GM12878 (cell line): ENCODE results near the gene FAM24B. TPM values are rescaled to one million over a fixed set of nuclear protein-coding genes. Genes with fewer than 3 reads are reported as not detected.
"Not testable (repeated sequence)": the region's sequence is repeated elsewhere in the genome, so short reads cannot be mapped to it uniquely, and the experiment has no call there.

Experiments used
- ATAC-seq: fragments of 200-7000 bp; cut with Tn5 transposase; 3 replicates; pipeline ENCODE4 v1.9.1; 2020; ENCODE audit warnings: mild to moderate bottlenecking, moderate library complexity
- BruUV-seq: library from RNA; stranded (reverse); fragments of 400-500 nt; replicated peaks from 2 replicates; lab custom pipeline; 2021; lab: Mats Ljungman, UMichigan
- CTCF ChIA-PET: fragments of 300-600 bp; sonication (Branson Sonifier 250); formaldehyde crosslinking; extraction: SDS; loops from one replicate; lab custom pipeline; 2021; ENCODE audit warnings: inconsistent platforms; lab: Yijun Ruan, JAX
- POLR2A ChIA-PET: fragments of 350-600 bp; formaldehyde crosslinking; extraction: SDS; loops from one replicate; lab custom pipeline; 2021; ENCODE audit warnings: inconsistent platforms; lab: Charles Lee
- RAD21 ChIA-PET: fragments of 300-600 bp; sonication (Branson Sonifier 250); formaldehyde crosslinking; loops from one replicate; lab custom pipeline; 2023; ENCODE audit warnings: antibody characterized with exemption; ENCODE audit not compliant: unreplicated experiment; lab: Charles Lee
- SMC1A ChIA-PET: fragments of 300-600 bp; sonication (Branson Sonifier 250); formaldehyde crosslinking; loops from one replicate; lab custom pipeline; 2023; ENCODE audit not compliant: unreplicated experiment, uncharacterized antibody; lab: Charles Lee
- DNase-seq: peaks from one replicate; pipeline ENCODE4 v3.0.0-alpha.2; 2011; ENCODE audit warnings: low read depth, low spot score
- FAIRE-seq: peaks from 3 replicates; lab custom pipeline; 2011; peaks lifted over from hg19 to GRCh38; lab: Jason Lieb, UNC
- H2AFZ ChIP-seq: 2 replicates; pipeline ENCODE4 v1.6.0; 2011; ENCODE audit warnings: low read depth, low read length, control low read depth; ENCODE audit not compliant: control insufficient read depth
- H3K27ac ChIP-seq: 2 replicates; pipeline ENCODE4 v1.5.1; 2011; ENCODE audit warnings: control low read depth; ENCODE audit not compliant: control insufficient read depth, insufficient read depth
- H3K27me3 ChIP-seq, 2 experiments: replicated peaks in 1 of 2; 2 replicates each; pipeline versions ENCODE4 v1.6.0 to v1.6.1; 2011; ENCODE audit warnings: low read length in 1 of 2; ENCODE audit not compliant: control insufficient read depth in 2 of 2, insufficient read depth in 2 of 2
- H3K36me3 ChIP-seq, 2 experiments: 2 replicates each; pipeline ENCODE4 v1.5.1; 2011; ENCODE audit warnings: low read length in 1 of 2; ENCODE audit not compliant: control insufficient read depth in 2 of 2, insufficient read depth in 2 of 2
- H3K4me1 ChIP-seq: 2 replicates; pipeline ENCODE4 v1.6.1; 2011; ENCODE audit warnings: mild to moderate bottlenecking, low read length, moderate library complexity, mixed read lengths; ENCODE audit not compliant: control insufficient read depth, insufficient read depth
- H3K4me2 ChIP-seq: 2 replicates; pipeline ENCODE4 v1.6.0; 2011; ENCODE audit warnings: control low read depth; ENCODE audit not compliant: control insufficient read depth, insufficient read depth
- H3K4me3 ChIP-seq: fragments of 200-600 bp; sonication (generic); 2 replicates; pipeline ENCODE4 v1.5.1; 2016
- H3K79me2 ChIP-seq: 2 replicates; pipeline ENCODE4 v1.6.0; 2011; ENCODE audit warnings: low read length; ENCODE audit not compliant: control insufficient read depth, insufficient read depth
- H3K9ac ChIP-seq: 2 replicates; pipeline ENCODE4 v1.8.0; 2011; ENCODE audit warnings: low read length, control low read depth, mixed read lengths; ENCODE audit not compliant: control insufficient read depth, insufficient read depth
- H3K9me3 ChIP-seq: replicated peaks from 3 replicates; pipeline ENCODE4 v1.5.1; 2011; ENCODE audit warnings: mild to moderate bottlenecking, low read length; ENCODE audit not compliant: control insufficient read depth, insufficient read depth
- H4K20me1 ChIP-seq: 2 replicates; pipeline ENCODE4 v1.6.0; 2011; ENCODE audit not compliant: control insufficient read depth, insufficient read depth
- ASH2L ChIP-seq: fragments of 300-600, 200-600 bp; sonication (generic); IDR thresholded peaks from 2 replicates; pipeline ENCODE4 v1.6.1; 2017; ENCODE audit warnings: low read depth, mild to moderate bottlenecking, borderline replicate concordance
- ATF3 ChIP-seq: IDR thresholded peaks from 2 replicates; pipeline ENCODE4 v1.6.1; 2011; ENCODE audit warnings: low read depth, mild to moderate bottlenecking, low read length, moderate library complexity, borderline replicate concordance; ENCODE audit errors: extremely low read depth
- BHLHE40 ChIP-seq, 2 experiments: fragments of 450-650 bp in 1 of 2; IDR thresholded peaks; 2 replicates each; pipeline ENCODE4 v1.6.1; 2011 to 2017; ENCODE audit warnings: low read depth in 2 of 2, borderline replicate concordance in 1 of 2, improper control_type of control experiment in 1 of 2, low read length in 1 of 2, mild to moderate bottlenecking in 1 of 2
- CBX3 ChIP-seq: fragments of 200-600 bp; sonication (generic); IDR thresholded peaks from 2 replicates; pipeline ENCODE4 v1.6.1; 2016; ENCODE audit warnings: low read depth, borderline replicate concordance
- CHD4 ChIP-seq: fragments of 200-600 bp; sonication (generic); IDR thresholded peaks from 2 replicates; pipeline ENCODE4 v1.6.1; 2016; ENCODE audit warnings: mild to moderate bottlenecking
- EED ChIP-seq: sonication (generic); IDR thresholded peaks from 2 replicates; pipeline ENCODE4 v1.6.1; 2016; ENCODE audit warnings: antibody characterized with exemption, low read depth
- HSF1 ChIP-seq: fragments of 150-350 bp; IDR thresholded peaks from 2 replicates; pipeline ENCODE4 v1.6.1; 2014; ENCODE audit warnings: mild to moderate bottlenecking, low read depth, low read length
- MAX ChIP-seq: IDR thresholded peaks from 2 replicates; pipeline ENCODE4 v1.6.1; 2012; ENCODE audit warnings: low read depth, low read length, improper control_type of control experiment
- PAX5 ChIP-seq: IDR thresholded peaks from 2 replicates; pipeline ENCODE4 v1.6.1; 2011; ENCODE audit warnings: low read depth, low read length, borderline replicate concordance
- SMAD1 ChIP-seq: fragments of 450-650 bp; IDR thresholded peaks from 2 replicates; pipeline ENCODE4 v1.6.1; 2018; ENCODE audit warnings: mild to moderate bottlenecking, low read depth; ENCODE audit not compliant: partially characterized antibody
- SMC3 ChIP-seq: IDR thresholded peaks from 2 replicates; pipeline ENCODE4 v1.6.1; 2011; ENCODE audit warnings: low read length, improper control_type of control experiment, borderline replicate concordance
- SUPT20H ChIP-seq: IDR thresholded peaks from 2 replicates; pipeline ENCODE4 v1.6.1; 2011; ENCODE audit warnings: low read depth, mild to moderate bottlenecking, low read length, moderate library complexity, borderline replicate concordance; ENCODE audit not compliant: control insufficient read depth
- ZNF217 ChIP-seq: fragments of 450-650 bp; IDR thresholded peaks from 2 replicates; pipeline ENCODE4 v1.6.1; 2017; ENCODE audit warnings: antibody characterized with exemption, mild to moderate bottlenecking
- ZSCAN29 ChIP-seq: fragments of 450-650 bp; IDR thresholded peaks from 2 replicates; pipeline ENCODE4 v1.6.1; 2017; ENCODE audit warnings: mild to moderate bottlenecking, moderate library complexity
- WGBS: methylation state at CpG from one replicate; pipeline ENCODE4 v1.1.6; 2016; ENCODE audit warnings: low lambda C conversion rate; ENCODE audit not compliant: insufficient replicate concordance, insufficient coverage; ENCODE audit errors: missing lambda C conversion rate; 5-methylcytosine and 5-hydroxymethylcytosine counted together
- in situ Hi-C: fragments of 300-500 bp; cut with MboI; formaldehyde crosslinking; loops from 9 replicates; pipeline ENCODE4 v1.14.3; 2018; ENCODE audit warnings: mixed read lengths
- intact Hi-C: fragments of 100-400 bp; cut with micrococcal nuclease; formaldehyde crosslinking; loops from one replicate; pipeline ENCODE4 v1.14.2; 2022; ENCODE audit not compliant: unreplicated experiment
- polyA plus RNA-seq, 11 experiments: library from polyadenylated mRNA; depleted of rRNA in 4 of 11; unstranded in 6 of 11; stranded (reverse) in 5 of 11; fragments of >200 nt; fragmentation: Nextera tagmentation in 4 of 11; fragmentation: Illumina TruSeq in 1 of 11; extraction: Ambion mirVana in 4 of 11; extraction: Trizol in 1 of 11; gene quantifications; 1 replicate in 1 of 11; 2 replicates in 10 of 11; pipeline versions ENCODE4 v1.2.1 to v1.2.3, GENCODE V29; 2011 to 2016; ENCODE audit warnings: inconsistent platforms in 2 of 11, missing spikeins in 2 of 11, low read depth in 1 of 11
- total RNA-seq, 4 experiments: library from RNA; depleted of rRNA in 3 of 4; stranded (reverse); fragments of >200 nt in 3 of 4; fragmentation: Illumina TruSeq in 1 of 4; extraction: Trizol in 1 of 4; gene quantifications; 2 replicates each; pipeline versions ENCODE4 v1.2.1 to v1.2.3, GENCODE V29; 2013 to 2021

The FAM24B gene
- total and polyA plus RNA-seq, 10 of the 15 experiments (the other 5 are each of a cell fraction or from before 2014, with no cell fraction given), result 4.8 to 15.3 (median 7.2) TPM

- no peak for TF ChIP-seq ATF3
- no peak for TF ChIP-seq SMAD1
- TF ChIP-seq PAX5, result no peak
- no peak for TF ChIP-seq ASH2L
- TF ChIP-seq SMC3, result no peak
- no peak for TF ChIP-seq BHLHE40 (IDR thresholded peaks at IDR 0.05; ENCODE audit: borderline replicate concordance in 1 of 2, low read depth in 2 of 2, low read length in 1 of 2)
- no peak for TF ChIP-seq ZSCAN29
- no peak for TF ChIP-seq SUPT20H
- TF ChIP-seq, all 136 proteins: peak for 0
Observed at GRCh38 chr10:122861711-122862161, 17.6 kb downstream of the FAM24B start (continued).

GRCh38 chr10:122859527-122859926, 19.9 kb downstream of the FAM24B start:
- ChIA-PET SMC1A (no interaction called here), RAD21 (no interaction called here)
- Histone ChIP-seq H3K9me3 (no peaks in the 10 kb centered on the region), H3K4me1 (no peaks in the 10 kb centered on the region), H3K36me3 (peaks cover 3 to 8% of the 10 kb centered on the region in 2 experiments; a peak in 3 of 4 replicates)
- TF ChIP-seq ZNF217 (no peak), CBX3 (no peak), CHD4 (no peak), MAX (no peak), EED (no peak), HSF1 (no peak)
- TF ChIP-seq, all 136 proteins: peak for 0
- FAIRE-seq (no peak), ATAC-seq (no peak), DNase-seq (no peak)
- H3K27ac ChIP-seq, result no peak overlapping the region
- peaks cover 7% of the 10 kb centered on the region for H3K79me2 ChIP-seq
- no peak overlapping the region for H3K4me2 ChIP-seq
- ChIA-PET POLR2A (no interaction called here), CTCF (no interaction called here)
- in situ Hi-C loops, result no loop called here
- 33% methylated on average over 1 of the region's 1 CpG for WGBS
- no peaks in the 10 kb centered on the region for H3K27me3 ChIP-seq
- intact Hi-C loops, result no loop called here
- no peaks in the 10 kb centered on the region for H4K20me1 ChIP-seq
- H3K9ac ChIP-seq, result no peak overlapping the region
- H2AFZ ChIP-seq, result no peak overlapping the region
- BruUV-seq, result no TSS peak
- H3K4me3 ChIP-seq, result no peak overlapping the region

- H3K4me3 ChIP-seq, SMC1A ChIA-PET, FAIRE-seq, H3K27ac ChIP-seq, POLR2A ChIA-PET, CTCF ChIA-PET, H2AFZ ChIP-seq, H3K79me2 ChIP-seq, ATAC-seq, RAD21 ChIA-PET, H3K4me1 ChIP-seq, H3K27me3 ChIP-seq, H3K9ac ChIP-seq, H4K20me1 ChIP-seq, DNase-seq, H3K9me3 ChIP-seq, intact Hi-C loops, H3K4me2 ChIP-seq, H3K36me3 ChIP-seq, BruUV-seq, in situ Hi-C loops: not testable (repeated sequence)
- 94% methylated on average over 5 of the region's 5 CpGs for WGBS
Observed at GRCh38 chr10:122858042-122858441, 21.3 kb downstream of the FAM24B start.
